NB4 (cell line): ENCODE results near the gene TRAPPC12.
A peak's percentile ranks its signal among the peaks of the same experiment; 100 is the strongest.
"Not testable (repeated sequence)": the region's sequence is repeated elsewhere in the genome, so short reads cannot be mapped to it uniquely, and the experiment has no call there.

Experiments used
- DNase-seq: peaks from one replicate; pipeline ENCODE4 v3.0.0; 2010; ENCODE audit warnings: low read depth
- H3K4me3 ChIP-seq: one replicate; pipeline ENCODE4 v1.5.1; 2011; ENCODE audit warnings: mild to moderate bottlenecking, low read depth, low read length, moderate library complexity
- MYC ChIP-seq: IDR thresholded peaks from 2 replicates; pipeline ENCODE4 v1.6.1; 2011; ENCODE audit warnings: low read depth, low read length
- POLR2A ChIP-seq: IDR thresholded peaks from 2 replicates; pipeline ENCODE4 v1.6.1; 2011; ENCODE audit warnings: mild to moderate bottlenecking; ENCODE audit not compliant: insufficient read length; ENCODE audit errors: extremely low read depth
- TF ChIP-seq, protein P1 (sequence below): IDR thresholded peaks from one replicate; pipeline ENCODE4 v1.5.1; 2012; ENCODE audit warnings: low read depth, low read length
- TF ChIP-seq, protein P2 (sequence below): IDR thresholded peaks from 2 replicates; pipeline ENCODE4 v1.6.1; 2011; ENCODE audit warnings: low read depth, low read length

Gene TRAPPC12

DNA sequence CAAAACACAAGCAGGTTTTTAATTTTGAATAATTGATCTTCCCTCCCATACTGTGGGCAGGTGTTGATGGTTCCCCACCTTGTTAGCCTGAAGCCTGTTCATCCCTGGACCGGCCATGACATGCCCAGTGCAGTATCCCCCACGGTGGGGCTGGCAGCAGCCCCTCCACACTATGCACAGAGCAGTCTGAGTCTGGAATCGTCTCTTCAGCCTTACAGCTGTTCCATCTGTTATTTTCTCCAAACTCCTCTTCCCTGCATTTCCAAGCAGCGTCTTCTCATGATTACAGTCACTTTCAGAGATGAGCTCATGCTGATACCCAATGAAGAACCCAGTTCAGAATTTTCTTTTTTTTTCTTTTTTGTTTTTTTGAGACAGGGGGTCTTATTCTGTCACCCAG lies 71.7 kb downstream of the TRAPPC12 start:
- DNase-seq = no peak
- H3K4me3 ChIP-seq = no peak overlapping the region
- TF ChIP-seq, protein P1, sequence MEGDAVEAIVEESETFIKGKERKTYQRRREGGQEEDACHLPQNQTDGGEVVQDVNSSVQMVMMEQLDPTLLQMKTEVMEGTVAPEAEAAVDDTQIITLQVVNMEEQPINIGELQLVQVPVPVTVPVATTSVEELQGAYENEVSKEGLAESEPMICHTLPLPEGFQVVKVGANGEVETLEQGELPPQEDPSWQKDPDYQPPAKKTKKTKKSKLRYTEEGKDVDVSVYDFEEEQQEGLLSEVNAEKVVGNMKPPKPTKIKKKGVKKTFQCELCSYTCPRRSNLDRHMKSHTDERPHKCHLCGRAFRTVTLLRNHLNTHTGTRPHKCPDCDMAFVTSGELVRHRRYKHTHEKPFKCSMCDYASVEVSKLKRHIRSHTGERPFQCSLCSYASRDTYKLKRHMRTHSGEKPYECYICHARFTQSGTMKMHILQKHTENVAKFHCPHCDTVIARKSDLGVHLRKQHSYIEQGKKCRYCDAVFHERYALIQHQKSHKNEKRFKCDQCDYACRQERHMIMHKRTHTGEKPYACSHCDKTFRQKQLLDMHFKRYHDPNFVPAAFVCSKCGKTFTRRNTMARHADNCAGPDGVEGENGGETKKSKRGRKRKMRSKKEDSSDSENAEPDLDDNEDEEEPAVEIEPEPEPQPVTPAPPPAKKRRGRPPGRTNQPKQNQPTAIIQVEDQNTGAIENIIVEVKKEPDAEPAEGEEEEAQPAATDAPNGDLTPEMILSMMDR = no peak
- TF ChIP-seq, protein P2, sequence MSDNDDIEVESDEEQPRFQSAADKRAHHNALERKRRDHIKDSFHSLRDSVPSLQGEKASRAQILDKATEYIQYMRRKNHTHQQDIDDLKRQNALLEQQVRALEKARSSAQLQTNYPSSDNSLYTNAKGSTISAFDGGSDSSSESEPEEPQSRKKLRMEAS = no peak
- TF ChIP-seq MYC (no peak), POLR2A (no peak)

DNA sequence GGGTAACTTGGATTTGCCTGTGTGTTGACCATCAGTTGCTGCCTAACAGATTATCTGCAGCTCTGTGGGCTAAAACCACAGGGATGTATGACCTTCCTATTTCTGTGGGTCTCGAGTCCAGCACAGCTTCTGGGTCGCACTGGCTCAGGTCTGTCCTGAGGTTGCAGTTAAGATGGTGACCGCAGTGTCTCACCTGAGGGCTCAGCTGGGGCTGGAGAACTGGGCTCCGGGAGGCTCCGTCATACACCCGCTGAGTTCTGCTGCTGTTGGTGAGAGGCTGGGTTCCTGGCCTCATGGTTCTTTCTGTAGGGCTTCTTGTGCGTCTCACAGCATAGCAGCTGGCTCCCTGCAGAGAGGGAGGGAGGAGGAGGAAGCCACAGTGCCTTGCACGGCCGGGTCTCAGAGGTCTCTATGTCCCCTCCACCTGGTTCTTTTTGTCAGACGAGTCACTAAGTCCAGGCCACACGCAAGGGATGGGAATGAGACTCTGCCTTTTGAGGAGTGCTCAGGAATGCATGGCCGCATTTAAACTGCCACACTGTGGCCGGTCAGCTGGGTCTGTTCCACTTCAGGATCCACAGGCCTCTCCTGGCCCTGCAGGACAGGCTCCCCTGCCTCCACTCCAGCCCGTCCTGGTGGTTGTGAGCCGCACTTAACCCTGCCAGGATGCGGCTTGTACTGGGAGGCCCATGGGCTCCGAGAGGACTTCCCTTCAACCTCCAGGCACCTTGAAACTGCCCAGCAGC lies 72.6 kb downstream of the TRAPPC12 start:
- no peak overlapping the region for H3K4me3 ChIP-seq
- DNase-seq = peak; percentile 18
- TF ChIP-seq MYC = no peak
- TF ChIP-seq POLR2A = no peak
- TF ChIP-seq, protein P1 = no peak
- TF ChIP-seq, protein P2 = no peak

DNA sequence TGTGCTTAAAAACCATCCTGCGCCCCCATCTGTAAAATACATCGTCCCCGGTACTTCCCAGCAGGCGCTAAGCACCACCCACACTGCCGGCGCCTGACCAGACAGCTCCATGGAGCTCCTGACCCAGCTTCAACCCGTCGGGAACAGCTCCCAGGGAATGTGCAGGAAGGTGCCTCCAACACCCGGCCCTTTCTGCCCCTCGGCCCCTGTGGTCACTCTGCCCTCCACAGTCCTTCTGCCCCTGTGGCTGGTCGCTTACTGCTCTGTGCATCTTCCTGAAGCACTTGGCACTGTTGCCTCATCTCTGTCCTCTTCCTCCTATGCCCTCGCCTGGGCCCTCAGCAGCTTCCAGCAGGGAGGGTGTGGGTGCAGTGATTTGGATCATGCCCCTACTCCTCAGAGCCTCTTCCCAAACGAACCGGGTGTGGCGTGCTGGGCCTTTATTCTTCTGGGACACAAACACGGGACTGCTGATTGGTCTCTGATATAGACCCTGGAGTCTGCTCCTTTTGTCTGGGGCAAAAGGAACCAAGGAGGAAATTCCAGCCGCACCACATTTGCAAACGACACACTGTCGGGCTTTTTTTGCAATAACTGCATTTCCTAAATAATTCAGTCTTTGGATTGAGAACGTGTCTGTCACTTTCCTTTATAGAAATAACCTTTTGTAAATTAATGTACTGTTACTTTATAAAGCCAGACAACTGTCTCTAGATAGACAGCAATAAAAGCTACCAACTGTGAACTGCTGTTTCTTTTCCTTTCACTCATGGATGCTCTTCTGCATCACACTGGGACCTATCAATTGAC lies 73.9 kb downstream of the TRAPPC12 start:
- DNase-seq = no peak
- TF ChIP-seq MYC = no peak
- TF ChIP-seq, protein P1 = no peak
- no peak overlapping the region for H3K4me3 ChIP-seq

DNA sequence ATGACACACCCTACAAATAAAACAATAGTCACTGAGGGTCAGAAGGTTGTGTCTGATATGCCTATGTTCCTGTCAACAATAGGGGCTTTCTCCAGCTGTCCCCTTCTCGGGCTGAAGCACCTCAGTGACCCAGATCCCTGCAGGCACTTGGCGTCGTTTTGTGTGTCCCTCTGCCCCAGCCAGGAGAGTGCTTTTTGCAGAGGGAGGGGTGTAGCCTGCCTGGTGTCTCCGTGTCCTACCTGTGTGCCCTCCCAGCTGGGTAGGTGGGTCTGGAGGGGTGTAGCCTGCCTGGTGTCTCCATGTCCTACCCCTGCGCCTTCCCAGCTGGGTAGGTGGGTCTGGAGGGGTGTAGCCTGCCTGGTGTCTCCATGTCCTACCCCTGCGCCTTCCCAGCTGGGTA lies 74.5 kb downstream of the TRAPPC12 start:
- H3K4me3 ChIP-seq, DNase-seq: not testable (repeated sequence)

DNA sequence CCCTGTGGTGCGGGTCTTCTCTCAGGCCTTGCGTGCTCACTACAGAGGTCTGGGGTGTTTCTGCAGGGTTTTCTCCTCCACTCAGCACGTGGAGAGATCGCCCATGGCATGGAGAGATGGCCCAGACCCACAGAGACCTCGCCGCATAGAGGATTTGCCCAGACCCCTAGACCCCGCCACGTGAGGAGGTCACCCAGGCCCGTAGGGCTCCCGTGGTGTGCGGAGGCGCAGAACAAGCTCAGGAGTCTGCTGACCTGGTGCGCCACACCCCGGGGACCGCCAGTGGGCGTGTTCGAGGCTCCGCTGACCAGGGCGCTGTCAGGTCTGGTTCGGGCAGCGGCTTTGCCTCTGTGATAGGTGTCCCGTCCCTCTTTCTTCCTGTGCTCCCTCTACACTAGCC lies 75.3 kb downstream of the TRAPPC12 start:
- TF ChIP-seq MYC = no peak
- TF ChIP-seq, protein P1 = no peak
- TF ChIP-seq, protein P2 = no peak
- TF ChIP-seq POLR2A = no peak
- no peak overlapping the region for H3K4me3 ChIP-seq
- DNase-seq = no peak

DNA sequence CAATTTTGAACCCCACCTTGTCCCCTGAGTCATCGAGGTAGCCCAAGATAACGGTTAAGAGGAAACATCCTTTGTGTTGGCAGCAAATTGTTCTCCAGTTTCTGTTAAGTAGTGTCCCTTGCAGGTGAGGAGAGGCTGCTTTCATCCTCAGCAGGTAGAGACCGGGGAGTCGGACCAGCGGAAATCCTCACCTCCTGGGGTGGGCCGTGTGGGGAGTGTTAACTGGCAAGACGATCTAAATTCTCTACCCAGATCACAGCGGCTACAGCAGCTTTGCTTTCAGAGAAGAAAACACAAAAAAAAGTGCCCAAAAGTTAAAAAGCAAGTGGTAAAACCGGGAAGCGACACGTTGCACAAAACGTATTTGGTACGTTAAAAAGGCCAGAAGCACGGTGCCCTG lies 76.6 kb downstream of the TRAPPC12 start:
- DNase-seq = no peak
- no peak overlapping the region for H3K4me3 ChIP-seq
- no peak for TF ChIP-seq POLR2A
- TF ChIP-seq, protein P1 = no peak
- TF ChIP-seq, protein P2 = no peak
- no peak for TF ChIP-seq MYC
